SH-SY5Y (cell line): Measurements from ENCODE around the gene TMEM151A.

Source experiments
- GATA2 ChIP-seq: IDR thresholded peaks from 2 replicates; pipeline ENCODE4 v1.6.1; 2011; ENCODE audit warnings: mild to moderate bottlenecking, low read depth, low read length
- GATA3 ChIP-seq: IDR thresholded peaks from 2 replicates; pipeline ENCODE4 v1.6.1; 2011; ENCODE audit warnings: low read depth, mild to moderate bottlenecking, low read length, moderate library complexity

DNA sequence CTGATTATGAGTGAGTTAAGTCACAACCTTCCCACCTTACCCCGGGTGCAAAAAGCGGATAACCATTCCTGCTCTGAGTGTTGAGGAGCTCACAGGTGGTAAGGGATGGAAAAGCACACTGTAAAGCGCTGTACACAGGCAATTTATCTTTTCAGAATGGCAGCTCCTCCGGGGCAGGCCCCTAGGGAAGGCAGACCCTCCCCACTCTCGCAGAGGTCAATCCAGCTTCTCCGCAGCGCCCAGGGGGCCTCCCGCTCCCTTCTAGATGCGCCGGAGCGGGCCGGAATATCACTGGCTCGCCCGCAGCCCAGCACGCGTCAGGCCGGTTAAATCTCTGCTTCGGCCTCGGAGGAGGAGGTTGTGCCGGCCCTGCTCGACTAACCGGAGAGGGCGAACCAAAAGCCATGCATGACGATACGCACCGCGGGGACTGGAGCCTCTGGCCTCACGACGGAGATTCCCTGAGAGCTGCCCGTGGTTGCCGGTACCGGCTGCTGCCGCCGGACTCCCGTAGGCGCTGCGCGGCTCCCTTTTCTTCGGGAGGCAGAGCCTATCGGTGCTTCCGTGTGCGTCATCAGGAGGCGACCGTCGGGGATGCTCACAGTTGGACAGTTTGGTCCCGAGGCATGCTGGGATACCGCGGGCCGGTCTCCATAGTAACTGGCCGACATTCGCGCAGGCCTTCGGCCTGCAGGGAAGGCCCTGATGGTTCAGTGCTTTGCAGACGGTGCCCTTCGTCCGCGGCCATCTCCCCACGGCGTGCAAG, 53.0 kb downstream of the TMEM151A start, which contains the start of gene BRMS1:
- TF ChIP-seq GATA3 (no peak), GATA2 (no peak)
